ENCODE measurements around the gene IFITM10.

DNA sequence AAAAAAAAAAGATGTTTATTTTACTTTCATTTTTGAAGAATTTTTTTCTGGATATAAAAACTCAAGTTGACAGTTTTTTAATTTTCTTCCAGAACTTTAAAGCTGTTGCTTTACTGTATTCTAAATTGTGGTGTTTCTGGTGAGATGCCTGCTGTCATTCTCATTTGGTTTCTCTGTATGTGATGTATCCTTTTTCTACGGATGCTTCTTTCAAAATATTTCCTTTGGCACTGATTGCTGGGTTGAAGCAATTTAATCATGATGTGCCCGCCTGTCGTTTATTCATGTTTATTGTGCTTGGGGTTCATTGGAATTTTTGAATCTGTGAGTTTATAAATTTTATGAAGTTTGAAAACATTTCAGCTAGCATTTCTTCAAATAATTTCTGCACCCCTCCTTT is 42.7 kb upstream of the IFITM10 start:
- TF ChIP-seq, protein P1, sequence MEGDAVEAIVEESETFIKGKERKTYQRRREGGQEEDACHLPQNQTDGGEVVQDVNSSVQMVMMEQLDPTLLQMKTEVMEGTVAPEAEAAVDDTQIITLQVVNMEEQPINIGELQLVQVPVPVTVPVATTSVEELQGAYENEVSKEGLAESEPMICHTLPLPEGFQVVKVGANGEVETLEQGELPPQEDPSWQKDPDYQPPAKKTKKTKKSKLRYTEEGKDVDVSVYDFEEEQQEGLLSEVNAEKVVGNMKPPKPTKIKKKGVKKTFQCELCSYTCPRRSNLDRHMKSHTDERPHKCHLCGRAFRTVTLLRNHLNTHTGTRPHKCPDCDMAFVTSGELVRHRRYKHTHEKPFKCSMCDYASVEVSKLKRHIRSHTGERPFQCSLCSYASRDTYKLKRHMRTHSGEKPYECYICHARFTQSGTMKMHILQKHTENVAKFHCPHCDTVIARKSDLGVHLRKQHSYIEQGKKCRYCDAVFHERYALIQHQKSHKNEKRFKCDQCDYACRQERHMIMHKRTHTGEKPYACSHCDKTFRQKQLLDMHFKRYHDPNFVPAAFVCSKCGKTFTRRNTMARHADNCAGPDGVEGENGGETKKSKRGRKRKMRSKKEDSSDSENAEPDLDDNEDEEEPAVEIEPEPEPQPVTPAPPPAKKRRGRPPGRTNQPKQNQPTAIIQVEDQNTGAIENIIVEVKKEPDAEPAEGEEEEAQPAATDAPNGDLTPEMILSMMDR (IDR thresholded peaks at IDR 0.05), result no peak
- TF ChIP-seq POLR2A (IDR thresholded peaks at IDR 0.05; ENCODE audit: low read depth) (no peak), EP300 (IDR thresholded peaks at IDR 0.05) (no peak)

Measured in esophagus muscularis mucosa (tissue), 4 donors.